HepG2 (cell line): ENCODE results near the gene TXLNA. TPM values are rescaled to one million over a fixed set of nuclear protein-coding genes. Genes with fewer than 3 reads are reported as not detected.
A peak's percentile ranks its signal among the peaks of the same experiment; 100 is the strongest.

Experiments
- ADNP ChIP-seq: sonication (generic); formaldehyde crosslinking; IDR thresholded peaks from 2 replicates; pipeline ENCODE4 v1.4.0; 2020; ENCODE audit warnings: missing genetic modification reagents
- KLF12 ChIP-seq: sonication (generic); formaldehyde crosslinking; IDR thresholded peaks from 2 replicates; pipeline ENCODE4 v1.4.0; 2020; ENCODE audit warnings: missing genetic modification reagents, borderline replicate concordance
- NFIB ChIP-seq: sonication (generic); formaldehyde crosslinking; IDR thresholded peaks from 2 replicates; pipeline ENCODE4 v1.9.0; 2021; ENCODE audit warnings: missing genetic modification reagents, mild to moderate bottlenecking, borderline replicate concordance
- NKX3-1 ChIP-seq: sonication (generic); formaldehyde crosslinking; IDR thresholded peaks from 2 replicates; pipeline ENCODE4 v1.5.0; 2020; ENCODE audit warnings: missing genetic modification reagents
- ZNF12 ChIP-seq: sonication (generic); formaldehyde crosslinking; IDR thresholded peaks from 2 replicates; pipeline ENCODE4 v1.5.0; 2020; ENCODE audit warnings: missing genetic modification reagents
- ZNF256 ChIP-seq: sonication (generic); formaldehyde crosslinking; conservative IDR thresholded peaks from 2 replicates; pipeline ENCODE4 v1.4.0; 2020; ENCODE audit warnings: missing genetic modification reagents
- ZNF430 ChIP-seq: sonication (generic); formaldehyde crosslinking; IDR thresholded peaks from 2 replicates; pipeline ENCODE4 v1.9.0; 2021; ENCODE audit warnings: mild to moderate bottlenecking, missing genetic modification reagents
- ZNF674 ChIP-seq: sonication (generic); formaldehyde crosslinking; IDR thresholded peaks from 2 replicates; pipeline ENCODE4 v1.5.0; 2020; ENCODE audit warnings: low read depth, mild to moderate bottlenecking, missing genetic modification reagents
- ZNF709 ChIP-seq: sonication (generic); formaldehyde crosslinking; IDR thresholded peaks from 2 replicates; pipeline ENCODE4 v1.5.0; 2020; ENCODE audit warnings: mild to moderate bottlenecking, missing genetic modification reagents
- polyA plus RNA-seq, 8 experiments: library from polyadenylated mRNA; depleted of rRNA in 3 of 8; stranded (reverse) in 7 of 8; unstranded in 1 of 8; fragments of >200 nt; fragmentation: Illumina TruSeq in 4 of 8; extraction: Trizol in 4 of 8; gene quantifications; 2 replicates each; pipeline versions ENCODE4 v1.2.1 to v1.2.3, GENCODE V29; 2011 to 2016; ENCODE audit warnings: low read depth in 4 of 8, missing spikeins in 1 of 8, mixed read lengths in 1 of 8; ENCODE audit not compliant: insufficient read depth in 1 of 8
- total RNA-seq, 5 experiments: library from RNA; depleted of rRNA; stranded (reverse); fragments of >200 nt; fragmentation: Illumina TruSeq; extraction: Trizol; gene quantifications; 2 replicates each; pipeline ENCODE4 v1.2.3, GENCODE V29; 2016; ENCODE audit warnings: low read depth in 1 of 5
- TF ChIP-seq, protein P1 (sequence below), 2 experiments: IDR thresholded peaks; 2 replicates each; pipeline ENCODE4 v1.6.1; 2011 to 2012; ENCODE audit warnings: low read length in 2 of 2, borderline replicate concordance in 1 of 2, low read depth in 1 of 2, mild to moderate bottlenecking in 1 of 2, moderate library complexity in 1 of 2
- TF ChIP-seq, protein P2 (sequence below): sonication (generic); formaldehyde crosslinking; IDR thresholded peaks from 2 replicates; pipeline ENCODE4 v1.9.0; 2021; ENCODE audit warnings: missing genetic modification reagents, borderline replicate concordance
- TF ChIP-seq, protein P3 (sequence below): sonication (generic); formaldehyde crosslinking; IDR thresholded peaks from 2 replicates; pipeline ENCODE4 v1.8.0; 2022; ENCODE audit warnings: low read depth, missing genetic modification reagents
- TF ChIP-seq, protein P4 (sequence below): sonication (generic); formaldehyde crosslinking; conservative IDR thresholded peaks from 2 replicates; pipeline ENCODE4 v1.4.0; 2020; ENCODE audit warnings: mild to moderate bottlenecking, missing genetic modification reagents, moderate library complexity
- TF ChIP-seq, protein P5 (sequence below): sonication (generic); formaldehyde crosslinking; IDR thresholded peaks from 2 replicates; pipeline ENCODE4 v1.5.1; 2020; ENCODE audit warnings: missing genetic modification reagents, mild to moderate bottlenecking, borderline replicate concordance
- TF ChIP-seq, protein P6 (sequence below): sonication (generic); formaldehyde crosslinking; IDR thresholded peaks from 2 replicates; pipeline ENCODE4 v1.4.0; 2020; ENCODE audit warnings: missing genetic modification reagents, low read depth, mild to moderate bottlenecking, borderline replicate concordance

Gene TXLNA
- total and polyA plus RNA-seq, 2 of the 13 experiments (the other 11 are each of a cell fraction or from before 2014, with no cell fraction given) = 29.6 to 67.8 TPM

DNA sequence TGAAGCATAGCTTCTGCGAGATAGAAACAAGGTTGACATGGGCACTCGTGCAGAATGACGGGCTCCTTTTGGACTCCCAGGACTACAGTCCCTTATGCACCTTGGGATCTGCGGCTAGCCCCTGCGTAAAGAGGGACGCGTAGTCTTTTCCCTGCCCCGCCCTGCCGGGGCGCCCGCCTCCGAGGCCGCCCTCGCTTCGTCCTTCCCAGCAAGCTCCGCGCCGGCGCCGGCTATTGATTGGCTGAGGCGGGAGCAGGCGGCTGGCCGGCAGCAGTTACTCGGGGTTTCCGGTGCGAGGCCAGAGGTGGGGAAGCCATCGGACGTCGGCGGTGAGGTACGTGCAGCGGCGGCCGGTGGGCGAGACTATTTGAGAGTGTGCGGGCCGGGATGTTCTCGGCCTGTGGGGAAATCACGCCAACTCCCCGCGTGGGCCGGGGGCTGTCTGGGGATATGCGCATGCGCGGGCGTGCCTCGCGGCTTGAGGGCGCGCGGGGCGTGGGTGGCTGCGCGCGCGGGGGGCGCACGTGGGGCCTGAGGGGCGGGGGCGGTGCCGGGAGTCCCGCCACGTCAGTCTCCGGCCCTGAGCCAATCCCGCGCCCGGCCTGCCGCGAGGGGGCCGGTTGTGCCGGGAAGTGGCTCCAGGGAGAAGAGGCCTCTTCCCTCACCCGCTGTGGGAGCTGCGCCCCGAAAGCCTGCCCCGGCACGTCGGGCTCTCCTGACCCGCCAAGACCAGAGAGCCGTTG lies at the start of gene TXLNA (continued):
- TF ChIP-seq, protein P1, sequence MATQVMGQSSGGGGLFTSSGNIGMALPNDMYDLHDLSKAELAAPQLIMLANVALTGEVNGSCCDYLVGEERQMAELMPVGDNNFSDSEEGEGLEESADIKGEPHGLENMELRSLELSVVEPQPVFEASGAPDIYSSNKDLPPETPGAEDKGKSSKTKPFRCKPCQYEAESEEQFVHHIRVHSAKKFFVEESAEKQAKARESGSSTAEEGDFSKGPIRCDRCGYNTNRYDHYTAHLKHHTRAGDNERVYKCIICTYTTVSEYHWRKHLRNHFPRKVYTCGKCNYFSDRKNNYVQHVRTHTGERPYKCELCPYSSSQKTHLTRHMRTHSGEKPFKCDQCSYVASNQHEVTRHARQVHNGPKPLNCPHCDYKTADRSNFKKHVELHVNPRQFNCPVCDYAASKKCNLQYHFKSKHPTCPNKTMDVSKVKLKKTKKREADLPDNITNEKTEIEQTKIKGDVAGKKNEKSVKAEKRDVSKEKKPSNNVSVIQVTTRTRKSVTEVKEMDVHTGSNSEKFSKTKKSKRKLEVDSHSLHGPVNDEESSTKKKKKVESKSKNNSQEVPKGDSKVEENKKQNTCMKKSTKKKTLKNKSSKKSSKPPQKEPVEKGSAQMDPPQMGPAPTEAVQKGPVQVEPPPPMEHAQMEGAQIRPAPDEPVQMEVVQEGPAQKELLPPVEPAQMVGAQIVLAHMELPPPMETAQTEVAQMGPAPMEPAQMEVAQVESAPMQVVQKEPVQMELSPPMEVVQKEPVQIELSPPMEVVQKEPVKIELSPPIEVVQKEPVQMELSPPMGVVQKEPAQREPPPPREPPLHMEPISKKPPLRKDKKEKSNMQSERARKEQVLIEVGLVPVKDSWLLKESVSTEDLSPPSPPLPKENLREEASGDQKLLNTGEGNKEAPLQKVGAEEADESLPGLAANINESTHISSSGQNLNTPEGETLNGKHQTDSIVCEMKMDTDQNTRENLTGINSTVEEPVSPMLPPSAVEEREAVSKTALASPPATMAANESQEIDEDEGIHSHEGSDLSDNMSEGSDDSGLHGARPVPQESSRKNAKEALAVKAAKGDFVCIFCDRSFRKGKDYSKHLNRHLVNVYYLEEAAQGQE (IDR thresholded peaks at IDR 0.05; ENCODE audit: borderline replicate concordance in 1 of 2, low read depth in 1 of 2, low read length in 2 of 2) = 0 out of 4 replicates have a peak, but pooled peaks of 1 of the 2 experiments have one; percentile 11
- TF ChIP-seq KLF12 (CRISPR knock-in tag) = peak; percentile 53
- TF ChIP-seq, protein P2, sequence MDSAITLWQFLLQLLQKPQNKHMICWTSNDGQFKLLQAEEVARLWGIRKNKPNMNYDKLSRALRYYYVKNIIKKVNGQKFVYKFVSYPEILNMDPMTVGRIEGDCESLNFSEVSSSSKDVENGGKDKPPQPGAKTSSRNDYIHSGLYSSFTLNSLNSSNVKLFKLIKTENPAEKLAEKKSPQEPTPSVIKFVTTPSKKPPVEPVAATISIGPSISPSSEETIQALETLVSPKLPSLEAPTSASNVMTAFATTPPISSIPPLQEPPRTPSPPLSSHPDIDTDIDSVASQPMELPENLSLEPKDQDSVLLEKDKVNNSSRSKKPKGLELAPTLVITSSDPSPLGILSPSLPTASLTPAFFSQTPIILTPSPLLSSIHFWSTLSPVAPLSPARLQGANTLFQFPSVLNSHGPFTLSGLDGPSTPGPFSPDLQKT (CRISPR knock-in tag) = no peak; the same call in 1 of the 2 replicates
- TF ChIP-seq ZNF709 = peak; percentile 94
- TF ChIP-seq, protein P3, sequence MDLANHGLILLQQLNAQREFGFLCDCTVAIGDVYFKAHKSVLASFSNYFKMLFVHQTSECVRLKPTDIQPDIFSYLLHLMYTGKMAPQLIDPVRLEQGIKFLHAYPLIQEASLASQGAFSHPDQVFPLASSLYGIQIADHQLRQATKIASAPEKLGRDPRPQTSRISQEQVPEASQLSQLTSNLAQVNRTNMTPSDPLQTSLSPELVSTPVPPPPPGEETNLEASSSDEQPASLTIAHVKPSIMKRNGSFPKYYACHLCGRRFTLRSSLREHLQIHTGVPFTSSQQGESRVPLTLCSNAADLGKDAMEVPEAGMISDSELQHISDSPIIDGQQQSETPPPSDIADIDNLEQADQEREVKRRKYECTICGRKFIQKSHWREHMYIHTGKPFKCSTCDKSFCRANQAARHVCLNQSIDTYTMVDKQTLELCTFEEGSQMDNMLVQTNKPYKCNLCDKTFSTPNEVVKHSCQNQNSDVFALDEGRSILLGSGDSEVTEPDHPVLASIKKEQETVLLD (CRISPR knock-in tag) = peak; percentile 94
- TF ChIP-seq, protein P4, sequence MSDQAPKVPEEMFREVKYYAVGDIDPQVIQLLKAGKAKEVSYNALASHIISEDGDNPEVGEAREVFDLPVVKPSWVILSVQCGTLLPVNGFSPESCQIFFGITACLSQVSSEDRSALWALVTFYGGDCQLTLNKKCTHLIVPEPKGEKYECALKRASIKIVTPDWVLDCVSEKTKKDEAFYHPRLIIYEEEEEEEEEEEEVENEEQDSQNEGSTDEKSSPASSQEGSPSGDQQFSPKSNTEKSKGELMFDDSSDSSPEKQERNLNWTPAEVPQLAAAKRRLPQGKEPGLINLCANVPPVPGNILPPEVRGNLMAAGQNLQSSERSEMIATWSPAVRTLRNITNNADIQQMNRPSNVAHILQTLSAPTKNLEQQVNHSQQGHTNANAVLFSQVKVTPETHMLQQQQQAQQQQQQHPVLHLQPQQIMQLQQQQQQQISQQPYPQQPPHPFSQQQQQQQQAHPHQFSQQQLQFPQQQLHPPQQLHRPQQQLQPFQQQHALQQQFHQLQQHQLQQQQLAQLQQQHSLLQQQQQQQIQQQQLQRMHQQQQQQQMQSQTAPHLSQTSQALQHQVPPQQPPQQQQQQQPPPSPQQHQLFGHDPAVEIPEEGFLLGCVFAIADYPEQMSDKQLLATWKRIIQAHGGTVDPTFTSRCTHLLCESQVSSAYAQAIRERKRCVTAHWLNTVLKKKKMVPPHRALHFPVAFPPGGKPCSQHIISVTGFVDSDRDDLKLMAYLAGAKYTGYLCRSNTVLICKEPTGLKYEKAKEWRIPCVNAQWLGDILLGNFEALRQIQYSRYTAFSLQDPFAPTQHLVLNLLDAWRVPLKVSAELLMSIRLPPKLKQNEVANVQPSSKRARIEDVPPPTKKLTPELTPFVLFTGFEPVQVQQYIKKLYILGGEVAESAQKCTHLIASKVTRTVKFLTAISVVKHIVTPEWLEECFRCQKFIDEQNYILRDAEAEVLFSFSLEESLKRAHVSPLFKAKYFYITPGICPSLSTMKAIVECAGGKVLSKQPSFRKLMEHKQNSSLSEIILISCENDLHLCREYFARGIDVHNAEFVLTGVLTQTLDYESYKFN = no peak; the same call in 1 of the 2 replicates
- no peak for TF ChIP-seq ZNF256 (CRISPR knock-in tag)
- TF ChIP-seq NKX3-1 (CRISPR knock-in tag) = no peak; the same call in 1 of the 2 replicates
- TF ChIP-seq NFIB (CRISPR knock-in tag) = no peak
- peak; percentile 92; the same call in 1 of the 2 replicates for TF ChIP-seq ZNF430 (CRISPR knock-in tag)
- no peak for TF ChIP-seq ZNF12 (CRISPR knock-in tag)
- peak; percentile 91; the same call in 1 of the 2 replicates for TF ChIP-seq ZNF674 (CRISPR knock-in tag)
- TF ChIP-seq, protein P5, sequence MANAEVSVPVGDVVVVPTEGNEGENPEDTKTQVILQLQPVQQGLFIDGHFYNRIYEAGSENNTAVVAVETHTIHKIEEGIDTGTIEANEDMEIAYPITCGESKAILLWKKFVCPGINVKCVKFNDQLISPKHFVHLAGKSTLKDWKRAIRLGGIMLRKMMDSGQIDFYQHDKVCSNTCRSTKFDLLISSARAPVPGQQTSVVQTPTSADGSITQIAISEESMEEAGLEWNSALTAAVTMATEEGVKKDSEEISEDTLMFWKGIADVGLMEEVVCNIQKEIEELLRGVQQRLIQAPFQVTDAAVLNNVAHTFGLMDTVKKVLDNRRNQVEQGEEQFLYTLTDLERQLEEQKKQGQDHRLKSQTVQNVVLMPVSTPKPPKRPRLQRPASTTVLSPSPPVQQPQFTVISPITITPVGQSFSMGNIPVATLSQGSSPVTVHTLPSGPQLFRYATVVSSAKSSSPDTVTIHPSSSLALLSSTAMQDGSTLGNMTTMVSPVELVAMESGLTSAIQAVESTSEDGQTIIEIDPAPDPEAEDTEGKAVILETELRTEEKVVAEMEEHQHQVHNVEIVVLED (CRISPR knock-in tag) = peak; percentile 78; the same call in 1 of the 2 replicates
- TF ChIP-seq, protein P6, sequence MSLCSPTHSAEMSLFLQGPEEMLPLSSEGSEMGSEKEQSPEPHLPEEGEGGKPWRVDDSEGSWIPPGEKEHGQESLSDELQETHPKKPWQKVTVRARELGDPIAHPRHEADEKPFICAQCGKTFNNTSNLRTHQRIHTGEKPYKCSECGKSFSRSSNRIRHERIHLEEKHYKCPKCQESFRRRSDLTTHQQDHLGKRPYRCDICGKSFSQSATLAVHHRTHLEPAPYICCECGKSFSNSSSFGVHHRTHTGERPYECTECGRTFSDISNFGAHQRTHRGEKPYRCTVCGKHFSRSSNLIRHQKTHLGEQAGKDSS (CRISPR knock-in tag) = no peak
- TF ChIP-seq ADNP (CRISPR knock-in tag) = no peak
